ENCODE data around the gene TEX55.

- TF ChIP-seq EZH2phosphoT487 (IDR thresholded peaks at IDR 0.05; ENCODE audit: insufficient read depth, low read depth) (no peak), EZH2 (IDR thresholded peaks at IDR 0.05; ENCODE audit: insufficient read depth, poor library complexity, severe bottlenecking) (no peak)
Observed at GRCh38 chr3:119177321-119177720, 31.4 kb downstream of the TEX55 start.

Measured in GM23248 (cell line).